HepG2 (cell line): ENCODE measurements around the gene DCDC2C.

Source experiments
- SRSF1 ChIP-seq: fragments of 200-400 bp; formaldehyde crosslinking; optimal IDR thresholded peaks from 2 replicates; pipeline ENCODE3; 2017; ENCODE audit warnings: mild to moderate bottlenecking, low read depth, low read length, moderate library complexity
- TF ChIP-seq, protein P1 (sequence below), 2 experiments: sonication (generic) in 1 of 2; formaldehyde crosslinking in 1 of 2; IDR thresholded peaks; 2 replicates each; pipeline versions ENCODE4 v1.5.1 to v1.6.1; 2011 to 2020; ENCODE audit warnings: borderline replicate concordance in 1 of 2, low read depth in 1 of 2, low read length in 1 of 2, mild to moderate bottlenecking in 1 of 2, missing genetic modification reagents in 1 of 2, moderate library complexity in 1 of 2
- TF ChIP-seq, protein P2 (sequence below): sonication (generic); formaldehyde crosslinking; conservative IDR thresholded peaks from 2 replicates; pipeline ENCODE4 v1.4.0; 2020; ENCODE audit warnings: missing genetic modification reagents
- TF ChIP-seq, protein P3 (sequence below): sonication (generic); formaldehyde crosslinking; IDR thresholded peaks from 2 replicates; pipeline ENCODE4 v1.5.1; 2020; ENCODE audit warnings: mild to moderate bottlenecking, missing genetic modification reagents, borderline replicate concordance

DNA sequence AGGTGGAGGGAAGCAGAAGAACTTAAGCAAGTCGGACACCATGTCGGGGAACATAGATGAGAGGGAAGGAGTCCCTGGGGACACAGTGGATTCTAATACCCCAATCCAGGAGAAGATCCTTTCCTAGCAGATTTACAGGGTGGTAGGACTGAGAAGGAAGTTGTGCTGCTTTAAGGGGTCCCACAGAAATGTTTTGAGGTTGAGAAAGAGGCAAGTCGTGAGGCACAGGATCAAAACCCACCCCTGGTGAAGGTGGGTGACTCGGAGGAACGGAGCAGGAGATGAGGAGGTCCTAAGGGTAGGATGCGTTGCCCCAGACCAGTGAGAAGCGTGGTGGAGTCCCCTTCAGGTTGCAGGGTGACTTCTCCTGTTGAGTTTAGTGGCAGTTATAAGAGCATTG, 32.7 kb downstream of the DCDC2C start:
- TF ChIP-seq, protein P1, sequence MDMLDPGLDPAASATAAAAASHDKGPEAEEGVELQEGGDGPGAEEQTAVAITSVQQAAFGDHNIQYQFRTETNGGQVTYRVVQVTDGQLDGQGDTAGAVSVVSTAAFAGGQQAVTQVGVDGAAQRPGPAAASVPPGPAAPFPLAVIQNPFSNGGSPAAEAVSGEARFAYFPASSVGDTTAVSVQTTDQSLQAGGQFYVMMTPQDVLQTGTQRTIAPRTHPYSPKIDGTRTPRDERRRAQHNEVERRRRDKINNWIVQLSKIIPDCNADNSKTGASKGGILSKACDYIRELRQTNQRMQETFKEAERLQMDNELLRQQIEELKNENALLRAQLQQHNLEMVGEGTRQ (IDR thresholded peaks at IDR 0.05; ENCODE audit: low read depth, low read length): no peak
- TF ChIP-seq, protein P1 (CRISPR knock-in tag; IDR thresholded peaks at IDR 0.05; ENCODE audit: borderline replicate concordance): no peak
- TF ChIP-seq, protein P2, sequence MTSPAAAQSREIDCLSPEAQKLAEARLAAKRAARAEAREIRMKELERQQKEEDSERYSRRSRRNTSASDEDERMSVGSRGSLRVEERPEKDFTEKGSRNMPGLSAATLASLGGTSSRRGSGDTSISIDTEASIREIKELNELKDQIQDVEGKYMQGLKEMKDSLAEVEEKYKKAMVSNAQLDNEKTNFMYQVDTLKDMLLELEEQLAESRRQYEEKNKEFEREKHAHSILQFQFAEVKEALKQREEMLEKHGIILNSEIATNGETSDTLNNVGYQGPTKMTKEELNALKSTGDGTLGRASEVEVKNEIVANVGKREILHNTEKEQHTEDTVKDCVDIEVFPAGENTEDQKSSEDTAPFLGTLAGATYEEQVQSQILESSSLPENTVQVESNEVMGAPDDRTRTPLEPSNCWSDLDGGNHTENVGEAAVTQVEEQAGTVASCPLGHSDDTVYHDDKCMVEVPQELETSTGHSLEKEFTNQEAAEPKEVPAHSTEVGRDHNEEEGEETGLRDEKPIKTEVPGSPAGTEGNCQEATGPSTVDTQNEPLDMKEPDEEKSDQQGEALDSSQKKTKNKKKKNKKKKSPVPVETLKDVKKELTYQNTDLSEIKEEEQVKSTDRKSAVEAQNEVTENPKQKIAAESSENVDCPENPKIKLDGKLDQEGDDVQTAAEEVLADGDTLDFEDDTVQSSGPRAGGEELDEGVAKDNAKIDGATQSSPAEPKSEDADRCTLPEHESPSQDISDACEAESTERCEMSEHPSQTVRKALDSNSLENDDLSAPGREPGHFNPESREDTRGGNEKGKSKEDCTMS: no peak
- TF ChIP-seq, protein P3, sequence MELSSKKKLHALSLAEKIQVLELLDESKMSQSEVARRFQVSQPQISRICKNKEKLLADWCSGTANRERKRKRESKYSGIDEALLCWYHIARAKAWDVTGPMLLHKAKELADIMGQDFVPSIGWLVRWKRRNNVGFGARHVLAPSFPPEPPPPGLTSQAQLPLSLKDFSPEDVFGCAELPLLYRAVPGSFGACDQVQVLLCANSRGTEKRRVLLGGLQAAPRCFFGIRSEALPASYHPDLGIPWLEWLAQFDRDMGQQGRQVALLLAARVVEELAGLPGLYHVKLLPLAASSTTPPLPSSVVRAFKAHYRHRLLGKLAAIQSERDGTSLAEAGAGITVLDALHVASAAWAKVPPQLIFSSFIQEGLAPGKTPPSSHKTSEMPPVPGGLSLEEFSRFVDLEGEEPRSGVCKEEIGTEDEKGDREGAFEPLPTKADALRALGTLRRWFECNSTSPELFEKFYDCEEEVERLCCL: no peak
- TF ChIP-seq SRSF1: no peak
